ENCODE measurements around the gene NBPF14.
"Not testable (repeated sequence)": the region's sequence is repeated elsewhere in the genome, so short reads cannot be mapped to it uniquely, and the experiment has no call there.

NBPF14 gene

GRCh38 chr1:148595911-148596310, at the start of gene NBPF14:
NBPF14 (minus strand) TSS chr1:148596011; CDS start chr1:148595717, 294 bp downstream.
- DNase-seq: not testable (repeated sequence)

GRCh38 chr1:148625451-148625850, 29.6 kb upstream of the NBPF14 start:
- DNase-seq: not testable (repeated sequence)

- DNase-seq: not testable (repeated sequence)
These were observed 22.4 kb upstream of the NBPF14 start for GRCh38 chr1:148618216-148618615.

GRCh38 chr1:148605266-148605665, 9.5 kb upstream of the NBPF14 start:
- not testable (repeated sequence) for DNase-seq

- not testable (repeated sequence) for DNase-seq
These were observed 451 bp downstream of the NBPF14 start for GRCh38 chr1:148595360-148595759.

GRCh38 chr1:148591098-148591497, 4.7 kb downstream of the NBPF14 start:
- DNase-seq: not testable (repeated sequence)

GRCh38 chr1:148532158-148532557, 63.7 kb downstream of the NBPF14 start:
- DNase-seq: not testable (repeated sequence)

GRCh38 chr1:148529101-148529567, 66.7 kb downstream of the NBPF14 start:
- not testable (repeated sequence) for DNase-seq

GRCh38 chr1:148528591-148528990, 67.2 kb downstream of the NBPF14 start:
- DNase-seq: not testable (repeated sequence)

GRCh38 chr1:148526587-148526986, 69.2 kb downstream of the NBPF14 start:
- not testable (repeated sequence) for DNase-seq

GRCh38 chr1:148523205-148524144, 72.3 kb downstream of the NBPF14 start:
- not testable (repeated sequence) for DNase-seq

- peak; percentile 90 for DNase-seq
These were observed 73.1 kb downstream of the NBPF14 start for GRCh38 chr1:148522561-148523204.

GRCh38 chr1:148522072-148522471, 73.7 kb downstream of the NBPF14 start:
- DNase-seq: peak; percentile 79

GRCh38 chr1:148514310-148514709, 81.5 kb downstream of the NBPF14 start:
- DNase-seq: not testable (repeated sequence)

GRCh38 chr1:148512571-148513184, 83.1 kb downstream of the NBPF14 start:
- DNase-seq: not testable (repeated sequence)

- not testable (repeated sequence) for DNase-seq
These were observed 101.9 kb downstream of the NBPF14 start for GRCh38 chr1:148493933-148494332.

- DNase-seq: not testable (repeated sequence)
These were observed 112.8 kb downstream of the NBPF14 start, which contains the start of gene PPIAL4G for GRCh38 chr1:148483029-148483428. PPIAL4G (minus strand) TSS chr1:148483302; CDS start chr1:148483252, 50 bp downstream.
